ENCODE data around the gene GP1BA.
"Not testable (repeated sequence)": the region's sequence is repeated elsewhere in the genome, so short reads cannot be mapped to it uniquely, and the experiment has no call there.

GP1BA gene

DNA sequence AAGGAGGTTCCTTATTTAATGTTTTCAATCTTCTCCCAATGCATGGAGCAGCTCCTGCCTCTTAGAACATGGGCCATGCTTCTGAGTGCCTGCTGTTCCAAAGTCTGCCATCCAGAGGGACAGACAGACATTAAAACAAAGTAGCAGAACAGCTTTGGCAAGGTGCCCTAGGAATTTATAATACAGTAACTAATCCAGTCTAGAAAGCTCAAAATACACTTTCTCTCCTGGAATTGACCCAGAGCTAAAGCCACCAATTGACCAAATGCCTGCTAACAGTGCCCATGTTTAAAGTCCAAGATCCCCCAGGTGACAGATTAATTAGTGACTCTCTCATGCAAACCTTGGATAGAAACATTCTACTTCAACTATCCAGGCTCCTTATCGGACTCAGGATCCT lies 18.1 kb upstream of the GP1BA start:
- FAIRE-seq, result no peak
- DNase-seq (ENCODE audit: insufficient read length, low spot score), result no peak
- TF ChIP-seq POLR2A (IDR thresholded peaks at IDR 0.05; ENCODE audit: low read depth, low read length), result no peak

DNA sequence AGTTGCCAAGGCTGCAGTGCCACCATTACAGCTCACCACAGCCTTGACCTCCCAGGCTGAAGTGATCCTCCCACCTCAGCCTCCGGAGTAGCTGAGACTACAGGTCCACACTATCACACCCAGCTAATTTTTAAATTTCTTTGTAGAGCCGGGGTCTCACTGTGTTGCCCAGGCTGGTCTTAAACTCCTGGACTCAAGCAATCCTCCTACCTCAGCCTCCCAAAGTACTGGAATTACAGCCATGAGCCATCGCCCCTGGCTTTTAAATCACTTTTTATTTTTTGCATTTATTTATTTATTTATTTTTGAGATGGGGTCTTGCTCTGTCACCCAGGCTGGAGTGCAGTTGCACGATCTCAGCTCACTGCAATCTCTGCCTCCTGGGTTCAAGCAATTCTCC lies 17.5 kb upstream of the GP1BA start:
- not testable (repeated sequence) for DNase-seq (ENCODE audit: insufficient read length, low spot score); FAIRE-seq

DNA sequence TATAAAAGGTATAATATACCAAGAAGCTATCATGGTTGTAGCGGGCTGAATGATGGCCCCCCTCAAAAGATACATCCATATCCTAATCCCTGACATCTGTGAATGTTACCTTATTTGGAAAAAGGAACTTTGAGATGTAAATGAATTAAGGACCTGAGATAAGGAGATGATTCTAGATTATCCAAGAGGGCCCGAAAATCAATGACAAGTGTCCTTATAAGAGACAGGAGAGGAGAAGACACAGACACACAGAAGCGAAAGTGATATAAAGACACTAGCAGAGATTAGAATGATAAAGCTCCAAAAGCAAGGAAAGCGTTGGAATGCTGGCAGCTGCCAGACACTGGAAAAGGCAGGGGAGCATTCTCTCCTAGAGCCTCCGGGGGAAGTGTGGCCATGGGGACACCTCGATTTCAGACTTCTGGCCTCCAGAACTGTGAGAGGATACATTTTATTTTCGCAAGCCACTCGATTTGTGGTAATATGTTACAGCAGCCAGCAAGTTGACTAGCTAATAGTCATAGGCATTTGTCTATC lies 12.5 kb upstream of the GP1BA start:
- no peak for FAIRE-seq
- DNase-seq (ENCODE audit: insufficient read length, low spot score), result no peak
- no peak for TF ChIP-seq POLR2A (IDR thresholded peaks at IDR 0.05; ENCODE audit: low read depth, low read length)

DNA sequence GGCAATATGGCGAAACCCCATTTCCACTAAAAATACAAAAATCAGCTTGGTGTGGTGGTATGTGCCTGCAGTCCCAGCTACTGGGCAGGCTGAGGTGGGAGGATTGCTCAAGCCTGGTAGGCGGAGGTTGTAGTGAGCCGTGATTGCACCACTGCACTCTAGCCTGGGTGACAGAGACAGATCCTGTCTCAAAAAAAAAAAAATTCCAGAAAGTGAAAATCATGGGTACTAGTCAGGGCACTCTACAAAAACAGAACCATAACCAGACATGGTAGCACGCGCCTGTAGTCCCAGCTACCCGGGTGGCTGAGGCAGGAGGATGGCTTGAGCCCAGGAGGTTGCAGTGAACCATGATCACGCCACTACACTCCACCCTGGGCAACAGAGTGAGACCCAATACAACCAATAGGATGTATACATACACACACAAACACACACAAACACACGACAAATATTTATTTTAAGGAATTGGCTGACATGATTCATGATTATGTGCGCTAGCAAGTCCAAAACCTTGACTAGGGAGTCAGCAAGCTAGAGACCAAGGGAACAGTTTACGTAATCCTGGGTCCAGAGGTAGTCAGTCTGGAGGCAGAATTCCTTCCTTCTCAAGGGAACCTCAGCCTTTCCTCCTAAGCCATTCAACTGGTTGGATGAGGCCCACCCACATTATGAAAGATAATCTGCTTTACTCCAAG lies 11.6 kb upstream of the GP1BA start:
- FAIRE-seq (no peak), DNase-seq (ENCODE audit: insufficient read length, low spot score) (no peak)
- TF ChIP-seq POLR2A (IDR thresholded peaks at IDR 0.05; ENCODE audit: low read depth, low read length), result no peak

DNA sequence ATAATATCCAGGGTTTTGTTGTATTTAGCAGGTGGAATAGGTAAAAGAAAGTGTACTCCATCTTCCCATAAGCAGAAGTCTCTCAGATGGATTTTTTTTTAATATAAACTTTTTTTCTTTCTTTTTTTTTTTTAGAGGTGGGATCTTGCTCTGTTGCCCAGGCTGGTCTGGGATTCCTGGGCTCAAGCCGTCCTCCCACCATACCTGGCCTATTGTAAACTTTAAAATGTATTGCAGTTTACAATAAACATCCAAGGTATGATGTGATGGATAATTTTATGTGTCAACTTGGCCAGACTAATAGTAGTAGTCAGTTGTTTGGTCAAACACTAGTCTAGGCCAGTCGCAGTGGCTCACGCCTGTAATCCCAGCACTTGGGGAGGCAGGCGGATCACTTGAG lies 10.8 kb upstream of the GP1BA start:
- TF ChIP-seq POLR2A (IDR thresholded peaks at IDR 0.05; ENCODE audit: low read depth, low read length), result no peak
- DNase-seq (ENCODE audit: insufficient read length, low spot score), result no peak
- FAIRE-seq, result no peak

DNA sequence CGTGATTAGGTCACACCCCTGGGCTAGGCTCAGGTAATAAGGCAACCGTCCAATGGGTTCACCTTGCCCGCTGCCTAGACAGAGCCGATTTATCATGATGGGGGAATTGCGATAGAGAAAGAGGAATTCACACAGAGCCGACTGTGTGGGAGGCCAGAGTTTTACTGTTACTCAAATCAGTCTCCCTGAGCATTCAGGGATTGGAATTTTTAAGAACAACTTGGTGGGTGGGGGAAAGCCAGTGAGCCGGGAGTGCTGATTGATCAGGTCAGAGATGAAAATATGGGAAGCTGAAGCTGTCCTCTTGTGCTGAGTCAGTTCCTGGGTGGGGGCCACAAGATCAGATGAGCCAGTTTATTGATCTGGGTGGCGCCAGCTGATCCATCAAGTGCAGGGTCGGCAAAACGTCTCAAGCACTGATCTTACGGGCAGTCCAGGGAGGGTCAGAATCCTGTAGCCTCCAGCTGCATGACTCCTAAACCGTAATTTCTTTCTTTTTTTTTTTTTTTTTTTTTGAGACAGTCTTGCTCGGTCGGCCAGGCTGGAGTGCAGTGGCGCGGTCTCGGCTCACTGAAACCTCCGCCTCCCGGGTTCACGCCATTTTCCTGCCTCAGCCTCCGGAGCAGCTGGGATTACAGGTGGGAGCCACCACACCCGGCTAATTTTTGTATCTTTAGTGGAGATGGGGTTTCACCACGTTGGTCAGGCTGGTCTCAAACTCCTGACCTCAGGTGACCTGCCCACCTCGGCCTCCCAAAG lies 5.3 kb upstream of the GP1BA start:
- FAIRE-seq; DNase-seq (ENCODE audit: insufficient read length, low spot score): not testable (repeated sequence)

DNA sequence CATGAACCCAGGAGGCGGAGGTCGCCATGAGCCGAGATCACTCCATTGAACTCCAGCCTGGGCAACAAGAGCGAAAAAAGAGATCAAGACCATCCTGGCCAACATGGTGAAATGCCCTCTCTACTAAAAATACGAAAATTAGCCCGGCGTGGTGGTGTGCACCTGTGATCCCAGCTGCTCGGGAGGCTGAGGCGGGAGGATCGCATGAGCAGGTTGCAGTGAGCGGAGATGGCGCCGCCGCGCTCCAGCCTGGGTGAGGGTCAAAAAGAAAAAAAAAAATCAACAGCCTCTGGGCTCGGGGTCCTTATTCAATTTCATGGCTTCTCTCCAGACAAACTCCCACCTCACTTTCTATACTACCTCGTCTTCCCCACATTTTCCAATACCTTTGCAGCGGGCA lies 3.2 kb upstream of the GP1BA start:
- TF ChIP-seq POLR2A (IDR thresholded peaks at IDR 0.05; ENCODE audit: low read depth, low read length), result no peak
- DNase-seq (ENCODE audit: insufficient read length, low spot score) (no peak), FAIRE-seq (no peak)

DNA sequence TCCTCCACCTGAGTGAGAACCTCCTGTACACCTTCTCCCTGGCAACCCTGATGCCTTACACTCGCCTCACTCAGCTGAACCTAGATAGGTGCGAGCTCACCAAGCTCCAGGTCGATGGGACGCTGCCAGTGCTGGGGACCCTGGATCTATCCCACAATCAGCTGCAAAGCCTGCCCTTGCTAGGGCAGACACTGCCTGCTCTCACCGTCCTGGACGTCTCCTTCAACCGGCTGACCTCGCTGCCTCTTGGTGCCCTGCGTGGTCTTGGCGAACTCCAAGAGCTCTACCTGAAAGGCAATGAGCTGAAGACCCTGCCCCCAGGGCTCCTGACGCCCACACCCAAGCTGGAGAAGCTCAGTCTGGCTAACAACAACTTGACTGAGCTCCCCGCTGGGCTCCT lies 679 bp downstream of the GP1BA start:
- FAIRE-seq (no peak), DNase-seq (ENCODE audit: insufficient read length, low spot score) (no peak)
- TF ChIP-seq POLR2A (IDR thresholded peaks at IDR 0.05; ENCODE audit: low read depth, low read length), result no peak

DNA sequence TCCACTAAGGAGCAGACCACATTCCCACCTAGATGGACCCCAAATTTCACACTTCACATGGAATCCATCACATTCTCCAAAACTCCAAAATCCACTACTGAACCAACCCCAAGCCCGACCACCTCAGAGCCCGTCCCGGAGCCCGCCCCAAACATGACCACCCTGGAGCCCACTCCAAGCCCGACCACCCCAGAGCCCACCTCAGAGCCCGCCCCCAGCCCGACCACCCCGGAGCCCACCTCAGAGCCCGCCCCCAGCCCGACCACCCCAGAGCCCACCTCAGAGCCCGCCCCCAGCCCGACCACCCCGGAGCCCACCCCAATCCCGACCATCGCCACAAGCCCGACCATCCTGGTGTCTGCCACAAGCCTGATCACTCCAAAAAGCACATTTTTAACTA lies 1.6 kb downstream of the GP1BA start:
- no peak for DNase-seq (ENCODE audit: insufficient read length, low spot score)
- TF ChIP-seq POLR2A (IDR thresholded peaks at IDR 0.05; ENCODE audit: low read depth, low read length), result no peak
- no peak for FAIRE-seq

DNA sequence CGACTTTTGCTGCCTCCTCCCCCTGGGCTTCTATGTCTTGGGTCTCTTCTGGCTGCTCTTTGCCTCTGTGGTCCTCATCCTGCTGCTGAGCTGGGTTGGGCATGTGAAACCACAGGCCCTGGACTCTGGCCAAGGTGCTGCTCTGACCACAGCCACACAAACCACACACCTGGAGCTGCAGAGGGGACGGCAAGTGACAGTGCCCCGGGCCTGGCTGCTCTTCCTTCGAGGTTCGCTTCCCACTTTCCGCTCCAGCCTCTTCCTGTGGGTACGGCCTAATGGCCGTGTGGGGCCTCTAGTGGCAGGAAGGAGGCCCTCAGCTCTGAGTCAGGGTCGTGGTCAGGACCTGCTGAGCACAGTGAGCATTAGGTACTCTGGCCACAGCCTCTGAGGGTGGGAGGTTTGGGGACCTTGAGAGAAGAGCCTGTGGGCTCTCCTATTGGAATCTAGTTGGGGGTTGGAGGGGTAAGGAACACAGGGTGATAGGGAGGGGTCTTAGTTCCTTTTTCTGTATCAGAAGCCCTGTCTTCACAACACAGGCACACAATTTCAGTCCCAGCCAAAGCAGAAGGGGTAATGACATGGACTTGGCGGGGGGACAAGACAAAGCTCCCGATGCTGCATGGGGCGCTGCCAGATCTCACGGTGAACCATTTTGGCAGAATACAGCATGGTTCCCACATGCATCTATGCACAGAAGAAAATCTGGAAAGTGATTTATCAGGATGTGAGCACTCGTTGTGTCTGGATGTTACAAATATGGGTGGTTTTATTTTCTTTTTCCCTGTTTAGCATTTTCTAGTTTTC lies 2.3 kb downstream of the GP1BA start:
- TF ChIP-seq POLR2A (IDR thresholded peaks at IDR 0.05; ENCODE audit: low read depth, low read length), result no peak
- FAIRE-seq (no peak), DNase-seq (ENCODE audit: insufficient read length, low spot score) (peak; percentile 75)

DNA sequence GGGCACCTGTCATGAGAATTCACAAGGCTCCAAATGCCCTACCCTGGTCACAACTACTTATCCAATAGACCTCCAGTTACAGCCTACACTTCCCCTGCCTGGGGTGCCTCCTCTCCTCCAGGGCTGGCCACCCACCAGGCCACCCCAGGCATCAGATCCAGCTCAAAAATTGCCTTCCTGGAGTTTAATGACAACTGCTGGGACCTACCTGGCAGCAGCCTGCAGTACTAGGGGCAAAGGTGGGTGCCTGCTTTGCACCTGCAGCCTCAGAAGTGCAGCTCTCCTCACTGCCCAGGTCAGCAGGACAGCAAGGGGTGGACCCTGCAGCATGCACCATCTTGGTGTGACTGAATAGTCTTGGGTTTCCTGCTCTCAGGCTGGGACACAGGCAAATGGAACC lies 3.6 kb downstream of the GP1BA start:
- TF ChIP-seq POLR2A (IDR thresholded peaks at IDR 0.05; ENCODE audit: low read depth, low read length), result no peak
- FAIRE-seq (no peak), DNase-seq (ENCODE audit: insufficient read length, low spot score) (no peak)

DNA sequence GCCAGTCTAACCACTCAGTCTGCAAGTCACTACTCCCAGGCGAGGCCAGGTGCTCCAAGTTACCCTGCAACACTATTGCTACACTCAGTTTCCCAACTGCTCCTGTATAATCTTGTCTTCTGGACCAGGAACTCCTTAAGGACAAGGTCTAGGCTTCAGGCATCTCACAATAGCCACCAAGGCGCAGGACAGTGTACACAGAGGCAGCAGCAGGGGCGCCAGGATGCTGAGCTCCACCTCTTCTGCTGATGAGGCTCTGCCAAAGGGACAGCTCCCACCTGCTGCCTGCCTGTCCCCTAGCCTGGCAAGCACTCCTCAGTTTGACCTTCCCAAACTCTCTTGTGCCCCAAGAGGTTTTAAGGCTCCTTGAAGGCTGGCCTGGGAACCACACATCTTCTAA lies 4.4 kb downstream of the GP1BA start:
- no peak for TF ChIP-seq POLR2A (IDR thresholded peaks at IDR 0.05; ENCODE audit: low read depth, low read length)
- DNase-seq (ENCODE audit: insufficient read length, low spot score), result no peak
- no peak for FAIRE-seq

DNA sequence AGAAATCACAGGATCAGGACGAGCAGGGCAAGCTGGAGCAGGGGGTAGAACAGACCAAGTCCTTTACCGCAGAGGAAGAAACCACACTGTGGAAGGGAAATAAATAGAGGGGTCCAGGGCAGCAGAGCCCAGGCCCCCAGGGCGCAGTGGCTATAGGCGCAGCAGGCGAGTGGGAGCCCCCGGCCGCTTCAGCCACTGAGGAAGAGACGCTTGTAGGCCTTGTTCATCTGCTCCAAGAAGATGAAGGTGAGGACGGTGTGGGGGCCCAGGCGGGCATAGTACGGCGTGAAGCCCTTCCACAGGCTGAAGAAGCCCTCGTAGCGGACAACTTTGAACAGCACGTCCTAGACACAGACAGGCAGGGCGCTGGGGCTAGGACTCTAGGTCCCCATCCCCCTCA lies 5.5 kb downstream of the GP1BA start:
- FAIRE-seq, result no peak
- DNase-seq (ENCODE audit: insufficient read length, low spot score), result no peak
- no peak for TF ChIP-seq POLR2A (IDR thresholded peaks at IDR 0.05; ENCODE audit: low read depth, low read length)

DNA sequence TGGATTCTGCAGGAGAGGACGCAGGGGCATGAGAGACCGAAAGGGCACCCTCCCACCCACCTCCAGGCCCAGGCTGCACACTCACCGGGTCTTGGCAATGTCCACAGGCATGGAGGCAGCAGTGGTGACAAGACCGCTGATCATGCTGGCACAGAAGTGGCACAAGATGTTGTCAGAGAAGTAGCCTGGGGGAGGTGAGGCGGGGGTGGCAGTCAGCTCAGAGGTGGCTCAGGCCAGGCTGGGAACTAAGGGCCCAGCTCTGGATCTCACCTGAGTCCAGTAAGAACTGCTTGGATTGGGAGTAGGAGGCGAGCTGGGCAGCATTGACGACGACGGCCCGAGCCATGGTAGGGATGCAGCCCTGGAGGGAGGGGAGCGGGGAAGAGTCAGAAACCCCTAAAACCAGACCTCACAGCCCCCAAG lies 6.0 kb downstream of the GP1BA start:
- TF ChIP-seq POLR2A (IDR thresholded peaks at IDR 0.05; ENCODE audit: low read depth, low read length), result no peak
- no peak for DNase-seq (ENCODE audit: insufficient read length, low spot score)
- no peak for FAIRE-seq

All from H54 (cell line).